GM21381 (cell line): ENCODE results near the gene GIGYF1.
"Not testable (repeated sequence)": the region's sequence is repeated elsewhere in the genome, so short reads cannot be mapped to it uniquely, and the experiment has no call there.

Experiments
- ATAC-seq: cut with Tn5 transposase; IDR thresholded peaks from one replicate; pipeline ENCODE4 v1.9.1; 2021; ENCODE audit warnings: mild to moderate bottlenecking, moderate library complexity; ENCODE audit not compliant: unreplicated experiment

The GIGYF1 gene

GRCh38 chr7:100711369-100711768 is 17.3 kb upstream of the GIGYF1 start:
- ATAC-seq: no peak

GRCh38 chr7:100710452-100710851 is 16.4 kb upstream of the GIGYF1 start:
- no peak for ATAC-seq

GRCh38 chr7:100708395-100708794 is 14.3 kb upstream of the GIGYF1 start:
- no peak for ATAC-seq

- no peak for ATAC-seq
Observed at GRCh38 chr7:100706672-100707311, 12.7 kb upstream of the GIGYF1 start.

GRCh38 chr7:100705753-100706671 is 12.0 kb upstream of the GIGYF1 start, which contains the start of gene POP7:
Gene POP7, plus strand, starts transcription at chr7:100706121. Its CDS starts 710 bp downstream, at chr7:100706831.
- ATAC-seq: peak; percentile 91

GRCh38 chr7:100705320-100705752 is 11.3 kb upstream of the GIGYF1 start:
- peak; percentile 48 for ATAC-seq

- ATAC-seq: not testable (repeated sequence)
Observed at GRCh38 chr7:100701089-100701488, 7.0 kb upstream of the GIGYF1 start.

- ATAC-seq: no peak
Observed at GRCh38 chr7:100699018-100699417, 5.0 kb upstream of the GIGYF1 start.

- ATAC-seq: no peak
Observed at GRCh38 chr7:100696123-100696521, 2.1 kb upstream of the GIGYF1 start.

GRCh38 chr7:100693312-100694097 is 545 bp downstream of the GIGYF1 start:
- ATAC-seq: peak; percentile 28

- no peak for ATAC-seq
Observed at GRCh38 chr7:100692578-100692961, 1.5 kb downstream of the GIGYF1 start.

GRCh38 chr7:100691676-100692577 is 2.1 kb downstream of the GIGYF1 start:
- no peak for ATAC-seq

GRCh38 chr7:100689230-100690135 is 4.6 kb downstream of the GIGYF1 start:
- no peak for ATAC-seq

- ATAC-seq: no peak
Observed at GRCh38 chr7:100688326-100688860, 5.7 kb downstream of the GIGYF1 start.

- no peak for ATAC-seq
Observed at GRCh38 chr7:100687751-100688300, 6.2 kb downstream of the GIGYF1 start.

GRCh38 chr7:100687261-100687660 is 6.8 kb downstream of the GIGYF1 start:
- no peak for ATAC-seq

GRCh38 chr7:100686822-100687211 is 7.2 kb downstream of the GIGYF1 start:
- no peak for ATAC-seq

- ATAC-seq: no peak
Observed at GRCh38 chr7:100686201-100686821, 7.7 kb downstream of the GIGYF1 start.
